H9 (cell line): ENCODE data around the gene PHLDA1. TPM values are rescaled to one million over a fixed set of nuclear protein-coding genes. Genes with fewer than 3 reads are reported as not detected.

Experiments used
- DNase-seq: peaks from one replicate; pipeline ENCODE4 v3.0.0-alpha.2; 2017
- H2AFZ ChIP-seq: one replicate; pipeline ENCODE4 v1.6.1; 2013; ENCODE audit warnings: mild to moderate bottlenecking, low read length, control low read depth, moderate library complexity
- H2AK5ac ChIP-seq: 2 replicates; pipeline ENCODE4 v1.6.1; 2013; ENCODE audit warnings: low read length, control low read depth, mixed read lengths; ENCODE audit not compliant: insufficient read length
- H2BK120ac ChIP-seq: one replicate; pipeline ENCODE4 v1.6.1; 2013; ENCODE audit warnings: low read depth, mild to moderate bottlenecking, low read length, control low read depth, inconsistent platforms; ENCODE audit not compliant: poor library complexity, severe bottlenecking
- H2BK12ac ChIP-seq: 2 replicates; pipeline ENCODE4 v1.6.1; 2013; ENCODE audit warnings: low read length, control low read depth, mixed read lengths, low read depth; ENCODE audit not compliant: insufficient read length
- H2BK15ac ChIP-seq: 2 replicates; pipeline ENCODE4 v1.6.1; 2013; ENCODE audit warnings: low read depth, low read length, control low read depth
- H2BK20ac ChIP-seq: one replicate; pipeline ENCODE4 v1.6.1; 2013; ENCODE audit warnings: low read depth, mild to moderate bottlenecking, low read length, control low read depth, inconsistent platforms; ENCODE audit not compliant: poor library complexity, severe bottlenecking
- H2BK5ac ChIP-seq: 2 replicates; pipeline ENCODE4 v1.6.1; 2013; ENCODE audit warnings: low read length, control low read depth, mixed read lengths; ENCODE audit not compliant: insufficient read length
- H3K14ac ChIP-seq: 2 replicates; pipeline ENCODE4 v1.6.1; 2013; ENCODE audit warnings: low read length, control low read depth; ENCODE audit not compliant: insufficient read depth
- H3K18ac ChIP-seq: 2 replicates; pipeline ENCODE4 v1.6.1; 2013; ENCODE audit warnings: low read depth, mild to moderate bottlenecking, mixed read lengths, low read length, control low read depth; ENCODE audit not compliant: insufficient read length
- H3K23ac ChIP-seq: 2 replicates; pipeline ENCODE4 v1.6.1; 2013; ENCODE audit warnings: low read length, control low read depth, mixed read lengths, low read depth; ENCODE audit not compliant: insufficient read length
- H3K23me2 ChIP-seq: 2 replicates; pipeline ENCODE4 v1.6.1; 2013; ENCODE audit warnings: low read depth, mild to moderate bottlenecking, mixed read lengths, low read length, control low read depth; ENCODE audit not compliant: insufficient read length, poor library complexity, severe bottlenecking
- H3K27ac ChIP-seq: 2 replicates; pipeline ENCODE4 v1.5.1; 2013; ENCODE audit warnings: low read length, control low read depth, mixed read lengths, low read depth; ENCODE audit not compliant: insufficient read length
- H3K27me3 ChIP-seq: 2 replicates; pipeline ENCODE4 v1.6.1; 2013; ENCODE audit warnings: low read length, control low read depth, inconsistent platforms; ENCODE audit not compliant: insufficient read depth
- H3K4ac ChIP-seq: 2 replicates; pipeline ENCODE4 v1.6.1; 2013; ENCODE audit warnings: low read depth, mild to moderate bottlenecking, control low read depth, inconsistent platforms, low read length, moderate library complexity
- H3K4me1 ChIP-seq: 2 replicates; pipeline ENCODE4 v1.6.1; 2013; ENCODE audit warnings: low read length, control low read depth, inconsistent platforms; ENCODE audit not compliant: insufficient read depth
- H3K4me2 ChIP-seq: 2 replicates; pipeline ENCODE4 v1.6.1; 2013; ENCODE audit warnings: low read length, control low read depth, mixed read lengths; ENCODE audit not compliant: insufficient read length, insufficient read depth
- H3K56ac ChIP-seq: 2 replicates; pipeline ENCODE4 v1.6.1; 2013; ENCODE audit warnings: low read depth, mild to moderate bottlenecking, mixed read lengths, low read length, control low read depth; ENCODE audit not compliant: insufficient read length
- H3K79me1 ChIP-seq: 2 replicates; pipeline ENCODE4 v1.6.1; 2013; ENCODE audit warnings: low read depth, mild to moderate bottlenecking, moderate library complexity, low read length, control low read depth, inconsistent platforms; ENCODE audit not compliant: insufficient read depth, poor library complexity, severe bottlenecking
- H3K79me2 ChIP-seq: 2 replicates; pipeline ENCODE4 v1.6.1; 2013; ENCODE audit warnings: low read length, control low read depth, inconsistent platforms; ENCODE audit not compliant: insufficient read depth
- H3K9ac ChIP-seq: 2 replicates; pipeline ENCODE4 v1.6.1; 2013; ENCODE audit warnings: low read length, control low read depth, mixed read lengths; ENCODE audit not compliant: insufficient read length; ENCODE audit errors: extremely low read depth
- H3K9me3 ChIP-seq: one replicate; pipeline ENCODE4 v1.6.1; 2013; ENCODE audit warnings: low read depth, low read length, inconsistent platforms; ENCODE audit not compliant: control insufficient read depth
- H3T11ph ChIP-seq: one replicate; pipeline ENCODE4 v1.6.1; 2013; ENCODE audit warnings: mild to moderate bottlenecking, low read length, control low read depth, inconsistent platforms
- H4K20me1 ChIP-seq: one replicate; pipeline ENCODE4 v1.6.1; 2013; ENCODE audit not compliant: control insufficient read depth, insufficient read length, insufficient read depth
- H4K5ac ChIP-seq: 2 replicates; pipeline ENCODE4 v1.6.1; 2013; ENCODE audit warnings: low read depth, mild to moderate bottlenecking, mixed read lengths, low read length, control low read depth; ENCODE audit not compliant: insufficient read length
- H4K8ac ChIP-seq: replicated peaks from 2 replicates; pipeline ENCODE4 v1.6.1; 2013; ENCODE audit warnings: low read length, control low read depth, mixed read lengths, low read depth; ENCODE audit not compliant: insufficient read length
- H4K91ac ChIP-seq: 2 replicates; pipeline ENCODE4 v1.6.1; 2013; ENCODE audit warnings: low read depth, mild to moderate bottlenecking, moderate library complexity, mixed read lengths, low read length, control low read depth; ENCODE audit not compliant: insufficient read length
- H3K27ac Mint-ChIP-seq, 3 experiments: 2 replicates in 2 of 3; 3 replicates in 1 of 3; pipeline ENCODE4 v1.8.0; 2020 to 2021; ENCODE audit warnings: mixed read lengths in 3 of 3, mild to moderate bottlenecking in 1 of 3, moderate library complexity in 1 of 3
- H3K27me3 Mint-ChIP-seq: 2 replicates; pipeline ENCODE4 v1.8.0; 2021; ENCODE audit warnings: low read depth, mild to moderate bottlenecking, moderate library complexity, mixed read lengths
- H3K36me3 Mint-ChIP-seq, 3 experiments: 2 replicates in 2 of 3; 3 replicates in 1 of 3; pipeline ENCODE4 v1.8.0; 2020 to 2021; ENCODE audit warnings: low read depth in 3 of 3, mixed read lengths in 3 of 3; ENCODE audit not compliant: insufficient read depth in 1 of 3
- H3K4me1 Mint-ChIP-seq, 2 experiments: 2 replicates each; pipeline ENCODE4 v1.8.0; 2020; ENCODE audit warnings: mixed read lengths in 2 of 2
- H3K4me3 Mint-ChIP-seq, 2 experiments: 2 replicates in 1 of 2; 3 replicates in 1 of 2; pipeline ENCODE4 v1.8.0; 2020 to 2021; ENCODE audit warnings: mild to moderate bottlenecking in 2 of 2, mixed read lengths in 2 of 2, moderate library complexity in 1 of 2
- H3K9me3 Mint-ChIP-seq, 2 experiments: 2 replicates in 1 of 2; 3 replicates in 1 of 2; pipeline ENCODE4 v1.8.0; 2020; ENCODE audit warnings: mild to moderate bottlenecking in 2 of 2, mixed read lengths in 2 of 2, moderate library complexity in 1 of 2
- CTCF ChIP-seq: fragments of 200-600 bp; sonication (generic); conservative IDR thresholded peaks from 3 replicates; pipeline ENCODE4 v1.8.0; 2021; ENCODE audit warnings: antibody characterized with exemption, mild to moderate bottlenecking
- WGBS: extraction: QIAGEN DNeasy Blood & Tissue Kit; methylation state at CpG from one replicate; pipeline ENCODE4 v1.1.7; 2013; ENCODE audit warnings: missing lambda C conversion rate, low lambda C conversion rate, mixed read lengths; ENCODE audit not compliant: insufficient read length; ENCODE audit errors: extremely low coverage; 5-methylcytosine and 5-hydroxymethylcytosine counted together
- total RNA-seq: library from RNA; stranded (reverse); gene quantifications from 2 replicates; pipeline ENCODE4 v1.2.1, GENCODE V29; 2021

Gene PHLDA1
- total RNA-seq, 1 experiment from 2014 or later, result 106 TPM

GRCh38 chr12:75979181-75979580, 52.4 kb downstream of the PHLDA1 start:
- Histone ChIP-seq H3K9me3 (no peaks in the 10 kb centered on the region), H4K5ac (no peak overlapping the region), H3K56ac (no peak overlapping the region), H3K23ac (no peak overlapping the region), H4K20me1 (no peaks in the 10 kb centered on the region), H3T11ph (no peak overlapping the region), H3K4me1 (peaks cover 12% of the 10 kb centered on the region), H2BK20ac (no peak overlapping the region), H3K79me1 (no peaks in the 10 kb centered on the region), H3K23me2 (no peaks in the 10 kb centered on the region), H2BK15ac (no peak overlapping the region), H3K9ac (no peak overlapping the region), H2BK120ac (no peak overlapping the region), H3K4me2 (no peak overlapping the region), H3K14ac (no peak overlapping the region), H3K27me3 (no peaks in the 10 kb centered on the region), H4K8ac (no peak overlapping the region), H2AK5ac (no peak overlapping the region), H2BK5ac (no peak overlapping the region), H3K27ac (no peak overlapping the region), H3K79me2 (no peaks in the 10 kb centered on the region), H3K4ac (no peak overlapping the region), H3K18ac (no peak overlapping the region), H2BK12ac (no peak overlapping the region), H4K91ac (no peak overlapping the region), H2AFZ (no peak overlapping the region)
- WGBS, result no CpG with 5 or more reads among the region's 2 CpGs
- Mint-ChIP-seq H3K27ac (no peak overlapping the region), H3K4me3 (no peak overlapping the region), H3K9me3 (no peaks in the 10 kb centered on the region), H3K4me1 (peaks cover 46 to 49% of the 10 kb centered on the region in 2 experiments), H3K36me3 (no peaks in the 10 kb centered on the region; a peak in 1 of 7 replicates), H3K27me3 (no peaks in the 10 kb centered on the region)
- DNase-seq, result no peak
- TF ChIP-seq CTCF, result no peak
